Measurements from ENCODE around the gene ACVRL1. TPM values are rescaled to one million over a fixed set of nuclear protein-coding genes. Genes with fewer than 3 reads are reported as not detected.

ACVRL1 gene
- total and polyA plus RNA-seq, 9 of the 15 experiments (the other 6 are each of a cell fraction or from before 2014, with no cell fraction given), result 0.07 to 1.4 (median 0.30) TPM

- TF ChIP-seq ARID3B (CRISPR knock-in tag; IDR thresholded peaks at IDR 0.05; ENCODE audit: borderline replicate concordance) (no peak), GABPB2 (CRISPR knock-in tag; conservative IDR thresholded peaks at IDR 0.05) (no peak), GATAD2B (IDR thresholded peaks at IDR 0.05; ENCODE audit: borderline replicate concordance) (no peak), MBD1 (CRISPR knock-in tag; IDR thresholded peaks at IDR 0.05) (no peak), PPARD (CRISPR knock-in tag; IDR thresholded peaks at IDR 0.05) (no peak), RBM25 (IDR thresholded peaks at IDR 0.05; ENCODE audit: low read depth, low read length, severe bottlenecking) (no peak), FOSL1 (tag; conservative IDR thresholded peaks at IDR 0.05) (peak; percentile 25; the same call in 1 of the 2 replicates), TAF9B (IDR thresholded peaks at IDR 0.05; ENCODE audit: partially characterized antibody) (no peak), GATA2 (CRISPR knock-in tag; IDR thresholded peaks at IDR 0.05) (peak; percentile 69), NFATC3 (IDR thresholded peaks at IDR 0.05) (no peak), ZNF785 (CRISPR knock-in tag; IDR thresholded peaks at IDR 0.05) (no peak), ZNF197 (CRISPR knock-in tag; IDR thresholded peaks at IDR 0.05; ENCODE audit: low read depth) (0 out of 2 replicates have a peak, but pooled peaks have one; percentile 43), NCOA2 (IDR thresholded peaks at IDR 0.05; ENCODE audit: partially characterized antibody in 2 of 2) (no peak), ELF4 (CRISPR knock-in tag; IDR thresholded peaks at IDR 0.05) (no peak), REST (IDR thresholded peaks at IDR 0.05; ENCODE audit: borderline replicate concordance) (no peak), REST (CRISPR knock-in tag; IDR thresholded peaks at IDR 0.05; ENCODE audit: low read depth) (no peak), GABPB1 (CRISPR knock-in tag; IDR thresholded peaks at IDR 0.05) (no peak)
Observed at GRCh38 chr12:51911788-51912711, 4.7 kb downstream of the ACVRL1 start (continued).
